T-helper 2 cell (primary cell): ENCODE results near the gene HEG1.
A peak's percentile ranks its signal among the peaks of the same experiment; 100 is the strongest.

Experiments
- DNase-seq, 5 experiments: peaks; one replicate each; pipeline versions ENCODE4 v3.0.0 to v3.0.0-alpha.2; 2012 to 2022

HEG1 gene

DNA sequence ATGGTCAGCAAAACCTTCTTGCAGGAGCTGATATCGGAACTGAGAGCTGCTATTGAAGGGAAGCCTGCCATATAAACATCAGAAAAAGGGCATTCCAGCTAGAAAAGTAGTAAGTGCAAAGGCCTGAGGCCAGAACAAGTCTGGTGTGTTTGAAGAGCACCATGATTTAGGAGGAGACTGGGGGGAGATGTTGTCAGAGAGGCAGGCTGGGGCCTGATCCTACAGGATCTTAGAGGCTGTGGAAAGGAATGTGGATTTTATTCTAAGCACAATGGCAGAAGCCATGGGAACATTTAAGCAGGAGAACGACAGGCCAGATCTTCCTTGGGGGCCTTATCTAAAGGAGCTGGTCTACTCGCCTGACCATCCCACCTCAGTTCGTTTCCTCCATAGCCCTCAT, 116.1 kb downstream of the HEG1 start:
- no peak for DNase-seq

DNA sequence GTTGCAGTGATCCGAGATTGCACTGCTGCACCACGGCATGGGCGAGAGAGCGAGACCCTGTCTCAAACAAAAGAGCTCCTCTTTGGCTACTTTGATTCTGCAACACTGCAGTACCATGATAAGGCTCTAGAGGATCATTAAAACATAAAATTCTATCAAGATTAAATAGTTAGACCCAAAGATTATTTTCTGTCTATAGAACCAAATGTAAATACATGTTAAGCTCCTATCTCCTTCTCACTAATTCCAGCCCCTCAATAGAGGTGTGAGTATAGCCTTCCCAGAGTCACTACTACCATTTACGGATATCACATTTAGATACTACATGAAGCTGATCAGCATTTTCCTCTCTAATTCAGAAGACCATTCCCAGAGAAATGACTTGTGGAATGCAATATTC, 116.9 kb downstream of the HEG1 start:
- no peak for DNase-seq

- no peak for DNase-seq
Observed at GRCh38 chr3:124937049-124937448, 118.7 kb downstream of the HEG1 start.

- no peak for DNase-seq
Observed at GRCh38 chr3:124935794-124936542, 119.8 kb downstream of the HEG1 start.

DNA sequence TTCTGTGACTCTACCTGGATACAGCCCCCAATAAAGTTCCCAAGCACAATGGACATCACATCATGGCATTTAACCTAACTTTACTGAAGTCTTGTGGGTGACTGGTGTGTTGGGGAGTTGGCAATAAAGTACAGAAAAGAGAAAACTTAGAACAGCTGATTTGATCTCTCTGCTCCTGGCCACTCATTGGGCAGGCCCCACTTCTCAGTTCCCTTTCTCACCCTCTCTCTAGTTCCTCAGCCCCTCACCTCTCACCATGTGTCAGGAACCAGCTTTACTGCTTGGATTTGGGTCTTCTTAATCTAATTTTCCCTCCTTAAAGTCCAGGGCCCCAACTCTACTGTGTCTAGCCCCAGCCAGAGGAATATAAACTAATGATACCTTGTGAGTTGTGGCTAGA, 120.5 kb downstream of the HEG1 start:
- no peak for DNase-seq

DNA sequence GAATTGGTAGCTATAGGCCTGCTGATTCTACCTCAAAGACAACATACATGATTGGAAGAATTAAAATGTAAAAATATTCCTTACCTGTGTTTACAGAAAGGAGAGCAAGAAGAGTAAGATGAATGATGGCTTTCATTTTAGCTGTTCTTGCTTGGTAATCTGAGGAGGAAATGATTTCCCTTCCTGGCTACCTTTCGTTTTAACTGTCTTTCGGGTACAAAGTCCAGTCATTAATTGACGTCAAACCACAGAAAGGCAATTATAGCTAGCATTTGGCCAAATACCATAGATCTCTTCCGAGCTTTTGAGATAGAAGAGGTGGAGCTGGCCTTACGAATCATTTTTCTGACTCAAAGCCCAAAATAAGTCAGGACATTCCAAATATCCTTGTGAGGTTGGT, 121.2 kb downstream of the HEG1 start, which contains the start of gene MUC13:
Gene MUC13, minus strand, starts transcription at position 175 of the 400 bp plus-strand sequence. Its CDS starts 39 bp downstream, at position 136.
- DNase-seq: no peak

DNA sequence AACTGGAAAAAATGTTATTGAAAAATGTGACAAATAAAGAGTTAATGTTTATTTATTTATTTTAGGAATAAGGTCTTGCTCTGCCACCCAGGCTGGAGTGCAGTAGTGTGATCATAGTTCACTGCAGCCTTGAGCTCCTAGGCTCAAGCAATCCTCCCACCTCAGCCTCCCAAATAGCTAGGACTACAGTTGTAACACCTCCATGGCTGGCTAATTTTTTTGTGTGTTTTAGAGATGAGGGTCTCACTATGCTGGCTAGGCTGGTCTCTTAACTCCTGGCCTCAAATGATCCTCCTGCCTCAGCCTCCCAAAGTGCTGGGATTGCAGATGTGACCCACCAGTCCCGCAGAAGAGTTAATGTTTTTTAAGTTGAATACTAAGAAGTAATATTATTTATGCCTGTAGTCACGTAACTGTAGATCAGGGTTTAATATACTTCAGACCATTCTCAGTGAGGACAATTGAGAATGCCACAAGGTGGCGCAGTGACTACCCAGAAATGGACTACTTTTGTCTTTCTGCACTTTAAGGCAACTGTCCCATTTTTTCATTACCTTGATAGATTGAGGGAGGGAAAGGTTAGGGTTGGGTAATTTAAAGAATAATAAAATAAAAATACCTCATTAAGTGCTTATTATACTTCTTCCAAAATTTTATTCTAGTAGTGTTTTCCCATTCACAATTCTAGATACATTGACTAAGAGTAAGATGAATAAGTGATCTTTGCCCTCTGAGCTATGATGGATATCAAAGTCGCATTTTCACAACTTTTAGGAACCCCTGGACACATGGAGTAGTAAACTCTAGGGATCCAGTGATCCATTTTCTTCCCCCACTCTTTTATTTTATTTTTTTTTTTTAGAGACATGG, 127.2 kb downstream of the HEG1 start:
- peak; percentile 6 to 63 (median 30) for DNase-seq

- peak in 1 of 5 experiments; percentile 11 for DNase-seq
Observed at GRCh38 chr3:124927574-124928045, 128.2 kb downstream of the HEG1 start.

DNA sequence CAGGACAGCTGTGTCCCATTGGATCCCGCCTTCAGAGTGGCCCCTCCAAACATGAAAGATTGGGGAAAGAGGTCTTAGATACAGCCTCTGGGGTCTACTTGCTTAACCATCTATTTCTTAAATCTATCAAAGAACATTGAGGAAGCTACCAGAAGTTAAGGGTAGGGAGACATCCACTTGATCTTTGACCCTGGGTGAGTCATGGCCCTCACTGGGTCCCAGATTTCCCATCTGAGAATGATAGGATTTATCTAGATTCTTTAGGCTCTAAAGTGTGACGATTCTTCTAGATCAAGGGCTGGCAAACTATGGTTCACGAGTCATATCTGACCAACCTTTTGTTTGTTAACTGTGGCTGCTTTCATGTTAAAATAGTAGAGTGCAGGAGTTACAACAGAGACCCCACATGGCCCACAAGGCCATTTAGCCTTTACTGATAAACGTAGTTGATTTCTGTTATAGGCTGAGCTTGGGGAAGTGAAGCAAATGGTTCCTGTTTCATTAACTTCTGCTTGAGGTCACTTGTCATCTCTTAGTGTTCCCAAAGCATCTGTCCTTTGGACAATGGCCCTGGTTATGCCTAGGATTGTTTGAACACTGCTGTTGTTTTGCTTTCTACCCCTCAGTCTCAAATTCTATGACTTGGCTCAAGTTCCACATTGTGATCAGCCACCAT, 129.2 kb downstream of the HEG1 start:
- DNase-seq: no peak

- DNase-seq: no peak
Observed at GRCh38 chr3:124924741-124925140, 131.1 kb downstream of the HEG1 start.

DNA sequence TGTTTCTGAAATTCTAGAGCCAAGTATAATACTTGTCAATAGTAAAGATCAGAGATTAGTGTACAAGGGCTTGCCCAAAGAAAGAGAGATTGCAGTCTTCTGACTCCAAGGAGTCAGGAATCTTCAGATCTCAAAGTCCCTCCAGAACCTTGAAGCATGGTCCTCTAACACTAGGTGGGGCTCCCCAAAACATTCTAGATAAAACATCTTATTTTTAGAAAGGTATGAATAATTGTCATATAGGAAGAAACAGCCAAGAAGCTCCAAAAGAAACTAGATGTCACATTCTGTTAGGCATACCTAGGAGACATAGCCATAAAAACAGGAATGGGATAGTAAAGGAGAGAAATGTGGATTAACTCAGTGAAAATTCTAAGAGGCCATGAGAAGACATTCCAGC, 132.0 kb downstream of the HEG1 start:
- no peak for DNase-seq

GRCh38 chr3:124920718-124921117, 135.1 kb downstream of the HEG1 start:
- no peak for DNase-seq

- no peak for DNase-seq
Observed at GRCh38 chr3:124919756-124920155, 136.0 kb downstream of the HEG1 start.

- DNase-seq: no peak
Observed at GRCh38 chr3:124918524-124918923, 137.3 kb downstream of the HEG1 start.

DNA sequence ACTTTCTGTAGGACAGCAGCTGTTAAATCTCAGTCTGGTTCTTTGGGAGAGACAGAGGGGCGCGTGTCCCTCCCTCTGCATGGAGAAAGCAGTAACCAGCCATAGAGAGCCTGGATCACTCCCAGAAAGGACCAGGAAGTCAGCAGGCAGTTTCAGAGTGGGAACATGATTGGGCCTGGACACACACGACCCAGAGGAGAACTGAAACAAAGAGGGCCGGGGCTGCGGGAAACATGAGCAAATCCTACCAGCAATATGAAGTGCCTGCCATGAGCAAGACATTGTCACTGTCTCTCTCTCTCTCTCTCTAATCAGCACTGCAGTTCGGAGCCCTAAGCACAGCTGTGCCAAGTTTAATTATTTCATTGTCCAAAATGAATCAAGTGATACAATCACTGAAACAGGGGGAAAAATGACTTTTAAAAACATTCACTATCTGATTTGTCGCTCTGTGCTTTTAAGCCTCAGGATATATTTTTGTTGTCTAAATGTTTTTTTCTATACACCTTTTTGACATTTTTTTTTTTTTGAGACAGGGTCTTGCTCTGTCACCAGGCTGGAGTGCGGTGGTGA, 138.9 kb downstream of the HEG1 start:
- DNase-seq: no peak
